ENCODE results near the gene LRRC10. TPM values are rescaled to one million over a fixed set of nuclear protein-coding genes. Genes with fewer than 3 reads are reported as not detected.

Gene LRRC10, protein sequence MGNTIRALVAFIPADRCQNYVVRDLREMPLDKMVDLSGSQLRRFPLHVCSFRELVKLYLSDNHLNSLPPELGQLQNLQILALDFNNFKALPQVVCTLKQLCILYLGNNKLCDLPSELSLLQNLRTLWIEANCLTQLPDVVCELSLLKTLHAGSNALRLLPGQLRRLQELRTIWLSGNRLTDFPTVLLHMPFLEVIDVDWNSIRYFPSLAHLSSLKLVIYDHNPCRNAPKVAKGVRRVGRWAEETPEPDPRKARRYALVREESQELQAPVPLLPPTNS
- not detected for total RNA-seq
- long read RNA-seq, donor 1, result 0 reads
- long read RNA-seq, donor 2, result 0 reads

DNA sequence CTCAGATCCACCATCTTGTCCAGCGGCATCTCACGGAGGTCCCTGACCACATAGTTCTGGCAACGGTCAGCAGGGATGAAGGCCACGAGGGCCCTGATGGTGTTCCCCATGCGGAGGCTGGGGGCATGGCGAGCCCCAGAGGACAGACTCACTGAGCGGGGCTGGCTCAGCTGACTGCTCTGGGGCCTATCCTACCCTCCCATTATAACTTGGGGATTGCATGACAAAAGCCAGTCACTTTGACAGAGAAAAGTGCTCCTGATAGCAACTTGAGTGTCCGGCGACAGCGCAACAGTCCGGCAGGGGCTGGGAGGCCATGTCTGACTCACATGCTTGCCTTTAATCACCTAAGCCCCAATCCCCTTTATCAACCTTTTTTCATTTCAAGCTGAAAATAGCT lies at the start of gene LRRC10:
Gene LRRC10 (minus strand): TSS at position 179 of the 400 bp plus-strand sequence. CDS start 69 bp downstream, at position 110.
- DNase-seq (ENCODE audit: low spot score), result no peak
- intact Hi-C loops (cut with DNase I), result no loop called here

DNA sequence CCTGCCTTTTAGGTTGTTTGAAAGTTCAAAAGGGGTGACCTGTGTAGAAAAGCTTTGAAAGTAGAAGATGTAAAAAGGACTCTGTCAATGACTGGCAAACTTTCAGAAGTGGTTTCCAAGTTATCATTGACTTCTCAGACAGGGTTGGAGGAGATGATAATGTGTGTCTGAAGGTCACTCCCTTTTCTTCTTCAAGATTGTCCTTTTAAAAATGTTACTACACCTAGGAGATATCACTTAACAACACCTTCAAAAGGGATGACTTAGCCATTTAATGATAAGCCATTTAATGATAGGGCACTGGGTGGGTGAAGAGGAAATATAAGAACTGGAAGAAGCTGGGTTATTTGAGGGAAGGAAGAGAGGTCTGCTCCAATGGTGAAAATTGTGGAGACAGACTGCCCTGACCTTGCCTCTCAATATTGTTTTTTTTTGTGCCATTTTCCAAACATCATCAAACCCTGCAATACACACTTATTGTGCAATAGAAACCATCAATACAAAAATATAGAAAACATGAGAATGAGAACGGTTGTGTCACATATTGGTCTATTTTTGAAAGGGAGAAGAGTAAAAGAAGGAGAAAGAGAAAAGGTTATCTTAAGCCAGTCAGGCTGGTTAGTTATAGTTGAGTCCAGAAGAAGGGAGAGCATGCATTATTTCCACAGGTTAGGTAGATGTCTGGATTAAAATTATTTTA lies 49.6 kb upstream of the LRRC10 start:
- intact Hi-C loops (cut with DNase I), result no loop called here
- no peak for DNase-seq (ENCODE audit: low spot score)

DNA sequence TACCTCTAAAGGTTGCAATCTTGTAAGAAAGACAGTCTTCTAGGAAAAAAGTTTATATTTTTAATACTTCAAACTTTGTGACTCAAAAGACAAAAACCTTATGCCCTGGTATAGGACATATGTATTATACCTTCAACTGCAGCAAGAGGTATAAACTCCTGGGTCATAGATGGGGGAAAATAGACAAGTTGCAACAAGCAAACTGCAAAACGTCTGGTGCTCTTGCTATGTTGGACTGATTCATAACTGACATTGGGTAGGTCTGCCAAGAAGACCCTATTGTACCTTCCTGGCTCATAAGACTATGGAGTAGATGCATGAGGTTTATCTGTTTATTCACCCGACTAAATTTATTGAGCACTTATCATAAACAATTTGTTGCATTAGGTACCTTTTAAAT lies 47.5 kb upstream of the LRRC10 start:
- intact Hi-C loops (cut with DNase I), result no loop called here
- DNase-seq (ENCODE audit: low spot score), result no peak

DNA sequence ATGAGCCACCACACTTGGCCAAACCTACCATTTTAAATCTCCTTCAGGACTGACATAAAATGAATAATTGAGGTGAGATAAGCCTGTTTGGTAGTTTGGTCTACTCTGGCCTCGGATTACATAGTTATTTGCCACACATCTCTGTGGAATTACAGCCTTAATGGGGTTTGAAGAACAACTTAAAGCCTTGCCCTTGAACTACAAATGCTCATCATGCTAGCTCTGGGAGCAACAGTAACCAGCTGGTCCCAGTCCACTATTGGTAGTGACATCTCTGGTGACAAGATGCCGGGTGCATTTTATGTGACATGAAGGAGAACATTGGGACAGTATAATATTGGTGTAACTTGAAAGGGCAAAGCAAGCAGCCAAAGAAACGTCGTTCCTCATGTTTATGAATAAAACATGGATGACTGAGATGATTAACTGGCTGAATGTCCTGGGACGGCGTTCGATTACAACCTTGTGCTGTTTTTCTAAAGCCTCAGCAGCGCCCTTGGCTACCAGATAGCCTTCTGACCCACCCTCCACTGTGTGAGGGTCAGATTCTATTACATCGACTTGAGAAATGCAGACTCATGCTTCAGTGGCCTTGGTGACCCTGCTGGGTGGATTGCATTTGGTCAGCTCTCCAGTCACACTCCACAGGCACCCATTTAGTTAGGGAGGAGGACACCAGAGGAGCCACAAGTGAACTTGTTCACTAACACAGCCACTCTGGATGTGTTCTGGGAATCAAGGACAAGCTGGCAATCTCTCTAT lies 46.9 kb upstream of the LRRC10 start:
- intact Hi-C loops (cut with DNase I), result no loop called here
- DNase-seq (ENCODE audit: low spot score), result no peak

DNA sequence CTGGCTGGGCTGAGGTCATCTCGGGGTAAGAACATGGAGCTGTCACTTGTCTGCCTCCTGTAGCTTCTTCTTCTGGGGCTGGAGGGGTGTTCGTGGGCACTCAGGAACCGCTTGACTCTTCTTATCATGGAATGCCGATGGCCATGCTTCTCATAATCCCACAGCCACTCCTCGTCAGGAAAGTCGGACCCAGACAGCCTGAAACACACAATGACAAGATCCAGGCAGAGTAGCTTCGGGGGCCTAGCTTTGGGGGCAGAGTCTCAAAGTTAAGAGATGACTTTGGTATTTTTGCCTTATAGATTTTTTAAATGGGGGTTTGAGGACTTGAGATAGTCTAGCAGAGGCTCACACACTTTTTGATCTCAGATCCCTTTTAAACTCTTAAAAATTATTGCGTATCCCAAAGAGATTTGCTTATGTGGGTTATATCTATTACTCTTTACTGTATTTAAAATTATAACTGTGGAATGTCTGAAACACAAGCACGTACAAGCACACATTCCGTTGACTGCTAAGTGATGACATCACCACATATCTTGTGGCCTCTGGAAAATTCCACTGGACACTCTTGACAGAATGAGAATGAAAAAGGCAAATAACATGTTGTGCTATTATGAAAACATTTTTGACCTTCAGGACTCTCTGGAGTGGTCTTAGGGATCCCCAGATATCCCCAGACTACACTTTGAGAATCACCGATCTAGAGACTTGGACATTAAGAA lies 45.1 kb upstream of the LRRC10 start:
- intact Hi-C loops (cut with DNase I), result no loop called here
- no peak for DNase-seq (ENCODE audit: low spot score)

DNA sequence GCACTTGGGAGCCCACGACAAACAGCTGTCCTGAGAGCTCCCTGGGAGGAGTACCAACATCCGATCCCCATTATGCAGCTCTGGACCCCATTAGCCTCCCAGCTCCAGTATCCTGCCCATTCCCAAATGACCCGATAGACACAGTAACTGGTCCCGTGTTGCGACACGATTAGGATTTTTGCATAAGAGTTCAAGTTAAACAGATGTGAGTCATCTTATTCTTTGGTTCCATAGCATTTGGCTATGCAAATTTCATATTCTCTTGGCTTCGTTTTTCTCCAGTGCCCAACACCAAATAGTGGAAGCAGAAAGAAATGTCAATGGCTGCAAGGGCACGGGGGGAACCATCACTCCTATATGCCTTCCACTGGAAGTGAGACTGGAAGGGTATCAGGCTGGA lies 43.0 kb upstream of the LRRC10 start:
- DNase-seq (ENCODE audit: low spot score), result no peak
- intact Hi-C loops (cut with DNase I), result no loop called here

- DNase-seq (ENCODE audit: low spot score), result no peak
Observed at GRCh38 chr12:69651922-69652321, 41.2 kb upstream of the LRRC10 start.

DNA sequence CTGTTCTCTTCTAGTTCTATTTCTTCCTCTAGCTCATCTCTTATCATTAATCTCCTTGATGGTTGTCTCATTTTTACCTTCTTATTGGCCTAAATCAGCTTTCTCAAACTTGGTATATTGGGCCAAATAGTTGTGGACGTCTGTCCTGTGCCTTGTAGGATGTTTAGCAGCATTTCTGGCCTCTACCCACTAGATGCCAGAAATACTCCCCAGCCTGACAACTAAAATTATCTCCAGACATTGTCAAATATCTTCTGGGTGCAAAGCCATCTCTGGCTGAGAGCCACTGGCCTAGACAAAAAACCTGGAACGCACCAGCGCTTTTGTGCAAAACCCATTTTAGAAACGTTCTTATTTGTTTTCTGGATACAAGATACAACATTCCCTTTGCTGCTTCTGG lies 38.8 kb upstream of the LRRC10 start:
- DNase-seq (ENCODE audit: low spot score), result no peak
- intact Hi-C loops (cut with DNase I), result loop anchor here in 1 of 2 donors (2.0 kb wide), 1 partner anchor 29 kb away; no protein-coding TSS in a partner anchor

More at GRCh38 chr12:69651922-69652321, 41.2 kb upstream of the LRRC10 start:
- intact Hi-C loops (cut with DNase I), result no loop called here

DNA sequence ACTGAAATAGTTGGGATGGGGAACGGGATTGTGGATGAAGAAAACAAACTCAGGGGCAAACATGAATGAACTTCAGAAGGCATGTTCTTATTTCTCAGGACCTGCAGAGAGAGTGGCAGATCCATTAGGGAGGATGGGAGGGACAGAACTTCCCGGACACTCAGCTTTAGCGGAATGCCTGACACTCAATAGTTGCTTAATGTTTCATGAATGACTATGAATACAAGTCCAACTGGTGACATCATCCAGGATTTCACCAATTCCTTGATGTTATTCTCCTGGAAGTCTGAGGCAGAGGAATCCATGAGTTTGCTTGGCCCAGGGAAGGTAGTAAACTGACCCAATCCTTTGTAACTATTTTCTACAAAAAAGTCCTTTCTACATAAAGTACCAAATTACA lies 37.8 kb upstream of the LRRC10 start:
- intact Hi-C loops (cut with DNase I), result loop anchor here in 1 of 2 donors (2.0 kb wide), 1 partner anchor 30 kb away; no protein-coding TSS in a partner anchor
- DNase-seq (ENCODE audit: low spot score), result no peak

DNA sequence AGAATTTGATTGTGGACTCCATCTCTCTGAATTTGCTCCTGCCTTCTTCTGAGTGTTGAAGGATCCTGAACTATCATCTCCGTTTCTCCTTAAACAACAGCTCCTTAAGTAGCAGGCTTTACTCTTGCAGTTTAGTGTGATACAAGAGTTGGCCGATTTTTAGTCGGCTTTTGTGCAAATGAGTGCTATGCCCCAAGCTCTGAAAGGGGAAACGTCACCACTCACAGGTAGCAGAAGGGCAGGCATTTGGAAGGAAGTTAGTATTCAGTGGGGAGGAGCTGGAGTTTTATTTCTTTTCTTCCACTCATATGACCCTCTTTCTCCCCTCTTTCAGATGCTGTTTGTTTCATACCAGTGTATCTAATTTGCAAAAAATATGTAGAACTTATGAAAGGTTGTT lies 36.5 kb upstream of the LRRC10 start:
- intact Hi-C loops (cut with DNase I), result no loop called here

GRCh38 chr12:69645031-69645430 lies 34.3 kb upstream of the LRRC10 start:
- DNase-seq (ENCODE audit: low spot score), result no peak
- intact Hi-C loops (cut with DNase I), result no loop called here

More for the DNA sequence above, 36.5 kb upstream of the LRRC10 start:
- no peak for DNase-seq (ENCODE audit: low spot score)

DNA sequence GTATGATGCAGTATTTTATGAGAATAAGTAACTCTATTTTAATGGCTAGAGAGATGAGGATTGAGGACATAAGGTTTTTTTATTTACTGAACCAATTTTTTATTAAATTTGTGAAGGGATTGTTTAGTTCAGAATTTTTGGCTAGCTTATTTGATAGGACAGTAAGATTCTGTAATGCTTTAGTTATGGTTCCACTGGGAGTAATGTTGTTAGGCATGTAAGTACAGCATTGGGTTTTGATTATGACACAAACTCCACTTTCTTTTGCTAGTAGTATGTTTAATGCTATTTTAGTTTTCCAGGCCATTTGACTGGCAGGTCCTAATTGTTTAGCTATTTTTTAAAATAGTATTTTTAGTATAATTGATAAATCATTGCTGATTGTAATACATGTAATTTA lies 33.8 kb upstream of the LRRC10 start:
- intact Hi-C loops (cut with DNase I), result no loop called here
- DNase-seq (ENCODE audit: low spot score), result no peak

GRCh38 chr12:69642531-69642930 lies 31.8 kb upstream of the LRRC10 start:
- intact Hi-C loops (cut with DNase I), result no loop called here
- no peak for DNase-seq (ENCODE audit: low spot score)

DNA sequence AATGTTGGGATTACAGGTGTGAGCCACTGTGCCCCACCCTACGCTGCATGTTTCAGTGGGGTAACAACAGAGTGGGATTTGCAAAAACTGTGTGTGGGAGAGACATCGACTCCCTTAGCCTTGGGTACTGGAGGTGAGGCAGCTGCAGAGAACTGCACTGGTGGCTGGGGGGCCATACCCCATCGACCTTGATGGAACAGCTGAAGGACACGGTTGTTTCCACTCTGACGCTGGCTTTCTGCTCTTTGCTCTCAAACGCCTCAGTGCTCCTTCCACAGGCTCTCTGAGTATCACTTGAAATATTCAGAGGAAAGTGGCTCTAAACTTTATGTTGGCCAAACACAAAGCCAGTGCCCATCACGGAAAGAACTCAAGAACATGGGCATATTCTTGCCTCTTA lies 30.8 kb upstream of the LRRC10 start:
- DNase-seq (ENCODE audit: low spot score), result no peak
- intact Hi-C loops (cut with DNase I), result no loop called here

GRCh38 chr12:69639400-69640016 lies 28.8 kb upstream of the LRRC10 start:
- DNase-seq (ENCODE audit: low spot score), result peak; percentile 86
- intact Hi-C loops (cut with DNase I), result no loop called here

DNA sequence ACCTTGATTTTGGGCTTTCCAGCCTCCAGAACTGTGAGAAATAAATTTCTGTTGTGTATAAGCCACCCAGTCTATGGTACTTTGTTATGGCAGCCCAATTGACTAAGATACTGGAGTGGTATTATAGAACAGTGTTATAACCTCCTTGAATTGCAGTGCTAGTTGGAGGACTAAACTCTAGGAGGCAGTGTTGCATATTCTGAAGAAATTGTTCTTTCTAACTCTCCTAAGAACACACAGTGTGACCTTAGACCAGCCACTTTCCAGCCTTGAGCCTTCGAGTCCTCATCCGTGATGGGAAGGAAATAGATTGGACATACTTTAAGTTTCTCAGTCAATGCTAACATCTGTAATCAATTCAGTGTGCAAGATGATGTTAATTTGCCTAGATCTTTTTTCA lies 22.4 kb upstream of the LRRC10 start:
- intact Hi-C loops (cut with DNase I), result no loop called here

DNA sequence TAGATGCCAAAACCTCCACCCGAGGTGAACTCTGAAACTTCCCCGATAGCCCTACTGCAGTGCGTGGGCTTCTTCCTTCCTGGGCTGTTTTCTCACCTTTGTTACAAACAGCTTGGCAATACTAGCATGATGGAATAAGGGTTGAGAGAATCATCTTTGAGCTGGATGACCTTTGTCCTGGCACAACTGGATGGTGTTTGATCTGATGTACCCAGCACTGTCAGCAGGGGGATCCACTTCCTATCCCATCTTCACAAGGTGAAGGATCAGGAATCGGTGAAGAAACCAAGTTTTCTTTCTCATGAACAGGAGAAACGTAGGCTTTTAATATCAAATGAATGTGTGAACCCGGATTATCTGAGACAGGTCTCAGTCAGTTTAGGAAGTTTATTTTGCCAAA lies 19.5 kb upstream of the LRRC10 start:
- DNase-seq (ENCODE audit: low spot score), result no peak
- intact Hi-C loops (cut with DNase I), result no loop called here

More for the DNA sequence above, 22.4 kb upstream of the LRRC10 start:
- DNase-seq (ENCODE audit: low spot score), result no peak

DNA sequence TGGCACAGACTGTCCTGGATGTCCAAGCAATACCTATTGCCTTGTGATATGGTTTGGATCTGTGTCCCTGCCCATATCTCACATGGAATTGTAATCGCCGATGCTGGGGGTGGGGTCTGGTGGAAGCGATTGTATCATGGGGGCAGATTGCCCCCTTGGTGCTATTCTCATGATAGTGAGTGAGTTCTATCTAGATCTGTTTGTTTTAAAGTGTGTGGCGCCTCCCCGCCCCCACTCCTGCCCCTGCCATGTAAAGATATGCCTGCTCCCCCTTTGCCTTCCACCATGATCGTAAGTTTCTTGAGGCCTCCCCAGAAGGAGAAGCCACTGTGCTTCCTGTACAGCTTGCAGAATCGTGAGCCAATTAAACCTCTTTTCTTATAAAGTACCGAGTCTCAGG lies 16.8 kb upstream of the LRRC10 start:
- no peak for DNase-seq (ENCODE audit: low spot score)
- intact Hi-C loops (cut with DNase I), result loop anchor here in 1 of 2 donors (5.0 kb wide), 1 partner anchor 1785 kb away; no protein-coding TSS in a partner anchor

DNA sequence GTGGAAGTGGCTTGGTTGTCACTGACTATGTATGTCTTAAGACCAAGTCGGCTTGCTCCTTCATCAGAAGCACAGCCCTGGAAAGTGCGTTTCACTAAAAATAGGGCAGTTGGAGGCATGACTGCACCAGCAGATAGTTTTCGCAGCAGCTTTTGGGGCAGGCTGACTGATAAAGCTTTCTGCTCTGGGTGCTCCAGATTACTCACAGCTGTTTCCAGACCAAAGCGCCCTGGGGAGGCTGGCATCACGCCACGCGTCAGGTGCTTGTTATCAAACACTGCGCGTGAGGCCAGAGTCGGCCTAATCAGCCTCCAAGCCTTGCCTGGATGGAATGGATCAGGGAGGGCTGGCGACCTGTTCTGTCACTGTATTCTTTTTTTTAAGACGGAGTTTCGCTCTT lies 13.3 kb upstream of the LRRC10 start:
- no peak for DNase-seq (ENCODE audit: low spot score)
- intact Hi-C loops (cut with DNase I), result no loop called here

Measured in posterior vena cava (tissue), 2 donors.